GM12891 (cell line): Measurements from ENCODE around the gene ATP5MC3.

Experiments
- POLR2A ChIP-seq: IDR thresholded peaks from 2 replicates; pipeline ENCODE4 v1.6.1; 2011; ENCODE audit warnings: low read depth, low read length, control low read depth
- POLR2AphosphoS5 ChIP-seq: IDR thresholded peaks from 2 replicates; pipeline ENCODE4 v1.6.1; 2011; ENCODE audit warnings: low read depth, low read length, control low read depth

DNA sequence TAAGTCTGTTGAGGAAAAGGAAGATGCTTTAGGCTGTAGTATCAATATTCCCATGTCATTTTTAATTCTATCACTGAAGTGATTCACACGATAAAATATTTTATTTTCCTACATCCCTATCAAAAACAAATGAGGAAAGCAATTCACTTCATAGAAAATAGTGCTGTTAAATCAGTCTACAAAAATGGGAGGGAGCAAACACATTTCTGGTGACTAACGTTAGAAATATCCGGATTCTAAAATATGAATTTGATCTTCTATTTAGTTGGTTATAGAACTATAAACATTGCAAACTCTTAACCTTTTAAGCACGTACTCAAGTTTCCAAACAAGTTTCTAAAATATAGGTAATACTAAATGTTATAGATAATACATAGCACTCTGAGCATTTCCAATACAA, 34.3 kb downstream of the ATP5MC3 start:
- TF ChIP-seq POLR2A, result no peak
- TF ChIP-seq POLR2AphosphoS5, result no peak
